Aorta (tissue), 5 donors: ENCODE measurements around the gene C1QL4. TPM values are rescaled to one million over a fixed set of nuclear protein-coding genes. Genes with fewer than 3 reads are reported as not detected.

Experiments used
- ATAC-seq: fragments of 200-7000 bp; cut with Tn5 transposase; one replicate; pipeline ENCODE4 v1.9.1; 2022; ENCODE audit warnings: moderate library complexity; ENCODE audit not compliant: low FRiP score
- DNase-seq, 2 donors: peaks; one replicate each; pipeline ENCODE4 v3.0.0-alpha.2; 2020
- H3K27ac ChIP-seq, 2 donors: one replicate each; pipeline ENCODE4 v1.5.1; 2013; ENCODE audit warnings: low read length in 2 of 2, mild to moderate bottlenecking in 2 of 2, moderate library complexity in 2 of 2, control low read depth in 1 of 2, inconsistent platforms in 1 of 2, low read depth in 1 of 2
- H3K27me3 ChIP-seq, 2 donors: one replicate each; pipeline ENCODE4 v1.6.1; 2013; ENCODE audit warnings: control low read depth in 1 of 2, low read length in 1 of 2, mild to moderate bottlenecking in 1 of 2, moderate library complexity in 1 of 2; ENCODE audit not compliant: insufficient read depth in 2 of 2, control insufficient read depth in 1 of 2
- H3K36me3 ChIP-seq, 2 donors: one replicate each; pipeline ENCODE4 v1.6.1; 2013; ENCODE audit warnings: control low read depth in 1 of 2, low read length in 1 of 2, mild to moderate bottlenecking in 1 of 2; ENCODE audit not compliant: insufficient read depth in 2 of 2, control insufficient read depth in 1 of 2
- H3K4me1 ChIP-seq, 2 donors: one replicate each; pipeline ENCODE4 v1.6.1; 2013; ENCODE audit warnings: low read length in 2 of 2, control low read depth in 1 of 2, mild to moderate bottlenecking in 1 of 2, moderate library complexity in 1 of 2; ENCODE audit not compliant: insufficient read depth in 2 of 2, control insufficient read depth in 1 of 2
- H3K4me3 ChIP-seq, 2 donors: one replicate each; pipeline ENCODE4 v1.5.1; 2013; ENCODE audit warnings: low read length in 2 of 2, control low read depth in 1 of 2, mild to moderate bottlenecking in 1 of 2
- H3K9me3 ChIP-seq: one replicate; pipeline ENCODE4 v1.6.1; 2013; ENCODE audit warnings: mild to moderate bottlenecking, low read length; ENCODE audit not compliant: control insufficient read depth
- WGBS, 2 donors: extraction: QIAGEN DNeasy Blood & Tissue Kit; methylation state at CpG; one replicate each; pipeline ENCODE4 v1.1.7; 2013; 5-methylcytosine and 5-hydroxymethylcytosine counted together
- intact Hi-C, 2 donors: fragments of 100-400 bp; cut with DNase I; formaldehyde crosslinking; loops; one replicate each; pipeline versions ENCODE4 v1.14.2 to v1.15.0; 2022
- polyA plus RNA-seq, 2 donors: library from polyadenylated mRNA; stranded (reverse); fragments of 200-250 nt; gene quantifications; one replicate each; pipeline ENCODE4 v1.2.3, GENCODE V29; 2013
- total RNA-seq, 2 donors: library from RNA; stranded (reverse); fragmentation: NEBNext Ultra II Directional; extraction: Animal tissue kit (Norgen Biotek cat#: 25700); gene quantifications; one replicate each; pipeline ENCODE4 v1.2.1, GENCODE V29; 2021
- donor health status: healthy with polysubstance abuse.
- donor health status: Bipolar disorder and iron deficiency.
- donor health status: DM: no; HTN: no; CAD: no.
- donor health status: DM: no; HTN: no; CAD: no.
- donor health status: DM: yes; HTN: yes; CAD: no.

The C1QL4 gene
- total and polyA plus RNA-seq, 4 donors: not detected

DNA sequence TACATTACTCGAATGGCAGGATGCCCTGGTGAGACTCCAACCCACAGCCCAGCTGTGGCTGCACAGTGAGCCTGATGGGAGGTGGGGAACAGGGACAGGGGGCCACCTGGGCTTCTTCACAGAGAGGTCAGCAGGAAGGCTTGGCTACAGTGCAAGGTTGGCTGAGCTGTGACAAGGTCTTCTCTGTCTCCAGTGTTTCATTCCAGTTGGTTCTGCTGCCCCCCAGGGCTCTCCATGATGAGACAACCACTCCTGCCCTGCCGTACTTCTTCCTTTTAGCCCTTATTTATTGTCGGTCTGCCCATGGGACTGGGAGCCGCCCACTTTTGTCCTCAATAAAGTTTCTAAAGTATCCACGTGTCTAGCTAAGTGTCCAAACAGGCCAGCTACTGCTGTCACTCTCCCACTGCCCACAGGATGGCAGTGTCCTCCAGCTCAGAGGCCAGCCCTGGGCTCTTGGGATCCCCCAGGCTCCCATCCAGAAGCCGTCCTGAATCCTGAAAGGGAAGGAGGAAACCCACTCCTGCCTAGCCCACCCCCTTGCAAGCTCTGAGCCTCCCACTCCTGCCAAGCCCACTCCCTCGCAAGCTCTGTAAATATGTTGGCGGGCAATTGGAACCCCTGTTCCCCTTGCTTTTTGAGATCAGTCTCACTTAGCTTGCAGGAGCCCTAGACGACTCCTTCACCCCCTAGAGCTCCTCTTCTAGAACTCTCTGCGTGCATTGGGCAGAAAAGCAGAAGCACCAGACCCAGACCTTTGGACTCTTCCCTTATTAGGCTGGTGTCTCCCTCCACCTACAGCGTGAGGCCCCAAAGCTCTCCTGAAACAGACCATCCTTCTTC lies 5.4 kb downstream of the C1QL4 start:
- no peaks in the 10 kb centered on the region for H3K36me3 ChIP-seq
- DNase-seq (peak in 1 of 2 donors; percentile 87), ATAC-seq (peak; percentile 84)
- H3K27me3 ChIP-seq: no peaks in the 10 kb centered on the region
- H3K4me1 ChIP-seq: no peaks in the 10 kb centered on the region
- H3K4me3 ChIP-seq: no peak overlapping the region
- 48% methylated on average over 11 of the region's 11 CpGs for WGBS, 2 donors
- H3K27ac ChIP-seq: no peak overlapping the region
- intact Hi-C loops: loop anchor here in 1 of 2 donors (5.0 kb wide), 1 partner anchor 44 kb away; no protein-coding TSS in a partner anchor
- H3K9me3 ChIP-seq: no peaks in the 10 kb centered on the region

DNA sequence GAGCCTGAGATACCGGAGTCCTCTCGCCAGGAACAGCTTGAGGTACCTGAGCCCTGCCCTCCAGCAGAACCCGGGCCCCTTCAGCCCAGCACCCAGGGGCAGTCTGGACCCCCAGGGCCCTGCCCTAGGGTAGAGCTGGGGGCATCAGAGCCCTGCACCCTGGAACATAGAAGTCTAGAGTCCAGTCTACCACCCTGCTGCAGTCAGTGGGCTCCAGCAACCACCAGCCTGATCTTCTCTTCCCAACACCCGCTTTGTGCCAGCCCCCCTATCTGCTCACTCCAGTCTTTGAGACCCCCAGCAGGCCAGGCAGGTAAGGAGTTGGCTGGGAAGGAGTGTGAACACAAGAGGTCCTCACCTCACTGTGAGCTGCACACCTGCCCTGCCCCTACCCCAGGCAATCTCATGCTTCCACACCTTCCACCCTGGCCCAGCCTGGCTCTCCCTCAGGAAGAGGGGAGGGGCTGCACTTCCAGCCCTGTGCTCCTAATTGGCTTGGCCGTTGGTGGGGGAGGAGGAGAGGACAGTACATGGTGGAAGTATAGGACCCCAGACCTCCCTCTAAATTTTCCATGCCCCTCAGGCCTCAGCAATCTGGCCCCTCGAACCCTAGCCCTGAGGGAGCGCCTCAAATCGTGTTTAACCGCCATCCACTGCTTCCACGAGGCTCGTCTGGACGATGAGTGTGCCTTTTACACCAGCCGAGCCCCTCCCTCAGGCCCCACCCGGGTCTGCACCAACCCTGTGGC lies 6.2 kb downstream of the C1QL4 start:
- H3K9me3 ChIP-seq: no peaks in the 10 kb centered on the region
- H3K36me3 ChIP-seq: no peaks in the 10 kb centered on the region
- ATAC-seq (no peak), DNase-seq (no peak)
- intact Hi-C loops: loop anchor here in 1 of 2 donors (5.0 kb wide), 1 partner anchor 44 kb away; no protein-coding TSS in a partner anchor
- H3K4me3 ChIP-seq: no peak overlapping the region
- no peaks in the 10 kb centered on the region for H3K27me3 ChIP-seq
- WGBS, 2 donors: 76 to 83% methylated on average over 14 of the region's 14 CpGs
- H3K4me1 ChIP-seq: no peaks in the 10 kb centered on the region
- H3K27ac ChIP-seq: no peak overlapping the region

DNA sequence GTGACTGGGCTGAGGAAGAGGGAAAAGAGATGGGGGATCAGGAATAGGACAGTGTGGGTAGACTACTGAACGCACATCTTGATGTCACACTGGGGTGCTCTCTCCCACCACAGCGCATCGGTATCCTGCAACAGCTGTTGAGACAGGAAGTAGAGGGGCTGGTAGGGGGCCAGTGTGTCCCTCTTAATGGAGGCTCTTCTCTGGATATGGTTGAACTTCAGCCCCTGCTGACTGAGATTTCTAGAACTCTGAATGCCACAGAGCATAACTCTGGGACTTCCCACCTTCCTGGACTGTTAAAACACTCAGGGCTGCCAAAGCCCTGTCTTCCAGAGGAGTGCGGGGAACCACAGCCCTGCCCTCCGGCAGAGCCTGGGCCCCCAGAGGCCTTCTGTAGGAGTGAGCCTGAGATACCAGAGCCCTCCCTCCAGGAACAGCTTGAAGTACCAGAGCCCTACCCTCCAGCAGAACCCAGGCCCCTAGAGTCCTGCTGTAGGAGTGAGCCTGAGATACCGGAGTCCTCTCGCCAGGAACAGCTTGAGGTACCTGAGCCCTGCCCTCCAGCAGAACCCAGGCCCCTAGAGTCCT lies 6.9 kb downstream of the C1QL4 start:
- WGBS, 2 donors: 94 to 95% methylated on average over 7 of the region's 7 CpGs
- H3K4me1 ChIP-seq: no peaks in the 10 kb centered on the region
- intact Hi-C loops: loop anchor here in 1 of 2 donors (5.0 kb wide), 1 partner anchor 43 kb away; no protein-coding TSS in a partner anchor
- H3K4me3 ChIP-seq: no peak overlapping the region
- no peaks in the 10 kb centered on the region for H3K9me3 ChIP-seq
- H3K27ac ChIP-seq: no peak overlapping the region
- no peaks in the 10 kb centered on the region for H3K27me3 ChIP-seq
- H3K36me3 ChIP-seq: no peaks in the 10 kb centered on the region
- DNase-seq: no peak
- ATAC-seq: no peak

DNA sequence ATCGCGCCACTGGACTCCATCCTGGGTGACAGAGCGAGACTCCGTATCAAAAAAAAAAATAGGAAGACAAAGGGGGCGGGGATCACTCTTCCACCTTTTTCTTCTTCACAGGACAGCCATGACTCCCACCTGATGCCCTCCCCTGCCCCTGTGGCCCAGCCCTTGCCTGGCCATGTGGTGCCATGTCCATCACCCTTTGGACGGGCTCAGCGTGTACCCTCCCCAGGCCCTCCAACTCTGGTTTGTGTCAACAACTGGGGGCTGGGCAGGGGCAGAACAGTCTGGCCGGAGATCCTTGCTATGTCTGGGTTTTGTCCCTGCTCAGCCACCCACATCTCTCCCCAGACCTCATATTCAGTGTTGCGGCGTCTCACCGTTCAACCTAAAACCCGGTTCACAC lies 8.2 kb downstream of the C1QL4 start:
- Histone ChIP-seq H3K4me3 (no peak overlapping the region), H3K27ac (no peak overlapping the region), H3K4me1 (no peaks in the 10 kb centered on the region), H3K36me3 (no peaks in the 10 kb centered on the region), H3K27me3 (no peaks in the 10 kb centered on the region), H3K9me3 (no peaks in the 10 kb centered on the region)
- no peak for DNase-seq
- intact Hi-C loops: no loop called here
- WGBS, 2 donors: 93 to 95% methylated on average over 12 of the region's 12 CpGs
- no peak for ATAC-seq

DNA sequence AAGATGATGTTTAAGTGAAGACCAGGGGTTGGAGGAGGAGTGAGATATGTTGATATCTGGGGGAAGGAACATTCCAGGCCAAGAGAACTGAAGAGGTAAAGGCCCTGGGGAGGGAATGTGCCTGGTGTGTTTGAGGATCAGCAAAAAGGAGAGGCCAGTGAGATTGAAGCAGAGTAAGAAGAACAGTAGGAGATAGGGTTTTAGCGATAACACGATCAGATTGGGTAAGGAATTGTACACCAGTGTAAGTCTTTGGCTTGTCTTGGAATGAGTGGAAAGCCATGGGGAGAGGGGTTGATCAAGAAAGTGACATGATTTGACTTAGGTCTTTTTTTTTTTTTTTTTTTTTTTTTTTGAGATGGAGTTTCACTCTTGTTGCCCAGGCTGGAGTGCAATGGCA lies 9.1 kb downstream of the C1QL4 start:
- no peaks in the 10 kb centered on the region for H3K4me1 ChIP-seq
- no peaks in the 10 kb centered on the region for H3K36me3 ChIP-seq
- DNase-seq: no peak
- no peaks in the 10 kb centered on the region for H3K27me3 ChIP-seq
- no peaks in the 10 kb centered on the region for H3K9me3 ChIP-seq
- intact Hi-C loops: no loop called here
- H3K27ac ChIP-seq: no peak overlapping the region
- 93 to 94% methylated on average over 2 of the region's 2 CpGs for whole genome bisulfite sequencing, 2 donors
- ATAC-seq: no peak
- no peak overlapping the region for H3K4me3 ChIP-seq

DNA sequence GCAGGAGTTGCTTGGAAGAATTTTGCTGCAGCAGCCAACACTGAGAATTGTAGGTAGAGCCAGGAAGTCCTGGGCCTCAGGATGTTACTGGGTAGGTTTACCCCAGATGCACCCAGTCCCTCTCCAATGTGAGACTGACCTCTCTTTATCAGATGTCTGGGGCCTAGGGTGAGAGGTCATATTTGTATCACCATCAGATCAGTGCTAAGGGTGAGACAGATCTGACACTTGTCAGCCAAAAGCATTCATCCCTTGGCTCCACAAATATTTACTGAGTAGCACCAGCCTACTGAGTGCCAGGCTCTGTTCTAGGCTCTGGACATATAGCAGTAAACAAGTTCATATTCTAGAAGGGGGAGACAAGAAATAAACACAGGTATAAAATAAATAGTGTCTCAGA lies 9.6 kb downstream of the C1QL4 start:
- DNase-seq: no peak
- H3K9me3 ChIP-seq: no peaks in the 10 kb centered on the region
- H3K4me3 ChIP-seq: no peak overlapping the region
- no peaks in the 10 kb centered on the region for H3K27me3 ChIP-seq
- no peaks in the 10 kb centered on the region for H3K36me3 ChIP-seq
- no peaks in the 10 kb centered on the region for H3K4me1 ChIP-seq
- no peak overlapping the region for H3K27ac ChIP-seq
- intact Hi-C loops: no loop called here
- no peak for ATAC-seq

DNA sequence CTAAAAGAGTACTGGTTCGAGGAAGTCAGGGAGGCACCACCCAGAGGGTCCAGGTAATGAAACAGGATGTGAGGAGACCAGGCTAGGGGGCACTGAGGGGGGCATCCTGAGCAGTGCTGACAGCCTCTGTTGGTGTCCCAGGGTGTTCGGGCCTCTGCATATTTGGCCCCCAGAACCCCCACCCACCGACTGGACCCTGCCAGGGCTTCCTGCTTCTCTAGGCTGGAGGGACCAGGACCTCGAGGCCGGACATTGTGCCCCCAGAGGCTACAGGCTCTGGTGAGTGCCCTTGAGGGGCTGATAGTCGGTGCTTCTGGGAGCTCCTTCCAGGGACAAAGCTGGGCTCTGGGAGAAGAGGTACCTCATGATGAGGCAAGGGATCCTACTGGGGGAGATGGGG lies 11.4 kb downstream of the C1QL4 start:
- no peak overlapping the region for H3K27ac ChIP-seq
- no peaks in the 10 kb centered on the region for H3K36me3 ChIP-seq
- H3K9me3 ChIP-seq: no peaks in the 10 kb centered on the region
- no peaks in the 10 kb centered on the region for H3K4me1 ChIP-seq
- 94 to 97% methylated on average over 6 of the region's 6 CpGs for WGBS, 2 donors
- intact Hi-C loops: no loop called here
- no peak for ATAC-seq
- no peaks in the 10 kb centered on the region for H3K27me3 ChIP-seq
- DNase-seq: peak in 1 of 2 donors; percentile 66
- H3K4me3 ChIP-seq: no peak overlapping the region

DNA sequence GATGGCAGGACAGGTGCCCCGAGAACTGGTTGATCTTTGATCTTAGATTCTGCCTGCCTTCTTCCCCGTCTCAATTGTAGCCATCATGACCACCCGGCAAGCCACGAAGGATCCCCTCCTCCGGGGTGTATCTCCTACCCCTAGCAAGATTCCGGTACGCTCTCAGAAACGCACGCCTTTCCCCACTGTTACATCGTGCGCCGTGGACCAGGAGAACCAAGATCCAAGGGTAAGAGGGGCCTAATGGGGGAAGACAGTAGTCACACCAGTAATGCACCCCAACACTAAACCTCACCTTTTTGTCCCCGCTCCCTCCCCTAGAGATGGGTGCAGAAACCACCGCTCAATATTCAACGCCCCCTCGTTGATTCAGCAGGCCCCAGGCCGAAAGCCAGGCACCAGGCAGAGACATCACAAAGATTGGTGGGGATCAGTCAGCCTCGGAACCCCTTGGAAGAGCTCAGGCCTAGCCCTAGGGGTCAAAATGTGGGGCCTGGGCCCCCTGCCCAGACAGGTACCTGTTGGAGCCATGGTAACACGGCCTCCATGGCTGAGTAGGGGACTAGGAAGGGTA lies 13.4 kb downstream of the C1QL4 start:
- no peak overlapping the region for H3K27ac ChIP-seq
- no peaks in the 10 kb centered on the region for H3K4me1 ChIP-seq
- DNase-seq (peak in 1 of 2 donors; percentile 57), ATAC-seq (no peak)
- intact Hi-C loops: no loop called here
- H3K4me3 ChIP-seq: no peak overlapping the region
- H3K9me3 ChIP-seq: no peaks in the 10 kb centered on the region
- H3K27me3 ChIP-seq: no peaks in the 10 kb centered on the region
- H3K36me3 ChIP-seq: no peaks in the 10 kb centered on the region
- WGBS, 2 donors: 10% methylated on average over 19 of the region's 19 CpGs
